Measurements from ENCODE around the gene NRP2.

Gene NRP2

DNA sequence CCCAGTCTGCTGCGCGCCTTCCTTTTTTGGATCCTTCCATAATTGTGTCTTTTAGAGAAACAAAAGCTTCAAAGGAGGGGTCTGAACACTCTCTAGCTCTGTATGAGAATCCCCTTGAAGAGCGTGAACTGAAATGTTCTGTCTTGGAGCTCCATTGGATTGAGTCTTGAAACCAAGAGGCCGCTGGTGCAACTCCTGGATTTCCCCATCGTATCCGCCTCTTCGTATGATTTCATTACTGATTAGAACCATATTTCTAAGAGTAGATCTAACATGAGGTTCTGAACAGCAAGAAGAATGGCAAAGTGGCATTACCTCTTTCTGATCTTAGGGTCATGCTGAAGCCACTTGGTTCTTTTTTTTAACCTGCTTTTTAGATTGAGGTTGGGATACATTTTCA, 31.4 kb upstream of the NRP2 start:
- TF ChIP-seq CTCF (IDR thresholded peaks at IDR 0.05; ENCODE audit: low read depth, low read length), result no peak
- no peak for DNase-seq (ENCODE audit: low read depth in 2 of 2)
- H3K4me3 ChIP-seq (replicated peaks in 1 of 2; ENCODE audit: low read depth in 2 of 2, low read length in 2 of 2), result no peak overlapping the region

DNA sequence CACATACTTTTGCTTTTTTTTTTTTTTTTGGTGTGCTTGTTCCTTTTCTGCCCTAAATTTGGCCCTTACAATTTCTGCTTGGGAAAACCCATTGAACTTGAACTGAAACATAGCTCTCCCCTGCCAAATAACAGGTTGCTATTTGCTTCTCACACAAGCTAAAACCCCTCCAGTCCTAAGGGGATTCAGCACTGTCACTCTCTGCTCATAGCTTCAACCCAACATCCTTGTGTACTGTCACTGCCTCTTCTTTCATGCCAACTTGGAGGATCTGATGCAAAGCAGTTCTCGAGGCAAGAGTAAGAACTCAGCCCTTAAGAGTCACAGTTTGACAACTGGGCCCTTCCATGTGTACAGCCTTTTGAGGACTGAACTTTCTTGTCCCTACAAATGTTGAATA, 30.6 kb upstream of the NRP2 start:
- no peak for DNase-seq (ENCODE audit: low read depth in 2 of 2)
- no peak for TF ChIP-seq CTCF (IDR thresholded peaks at IDR 0.05; ENCODE audit: low read depth, low read length)
- H3K4me3 ChIP-seq (replicated peaks in 1 of 2; ENCODE audit: low read depth in 2 of 2, low read length in 2 of 2), result no peak overlapping the region

GRCh38 chr2:205654878-205655605, 27.3 kb upstream of the NRP2 start:
- TF ChIP-seq CTCF (IDR thresholded peaks at IDR 0.05; ENCODE audit: low read depth, low read length), result no peak
- no peak overlapping the region for H3K4me3 ChIP-seq (replicated peaks in 1 of 2; ENCODE audit: low read depth in 2 of 2, low read length in 2 of 2)
- DNase-seq (ENCODE audit: low read depth in 2 of 2), result peak; percentile 21 to 71

- TF ChIP-seq CTCF (IDR thresholded peaks at IDR 0.05; ENCODE audit: low read depth, low read length), result no peak
- H3K4me3 ChIP-seq (replicated peaks in 1 of 2; ENCODE audit: low read depth in 2 of 2, low read length in 2 of 2), result no peak overlapping the region
- no peak for DNase-seq (ENCODE audit: low read depth in 2 of 2)
Observed at GRCh38 chr2:205655779-205656456, 26.4 kb upstream of the NRP2 start.

GRCh38 chr2:205656461-205656860, 25.8 kb upstream of the NRP2 start:
- no peak overlapping the region for H3K4me3 ChIP-seq (replicated peaks in 1 of 2; ENCODE audit: low read depth in 2 of 2, low read length in 2 of 2)
- no peak for TF ChIP-seq CTCF (IDR thresholded peaks at IDR 0.05; ENCODE audit: low read depth, low read length)
- DNase-seq (ENCODE audit: low read depth in 2 of 2), result no peak

GRCh38 chr2:205656941-205657340, 25.4 kb upstream of the NRP2 start:
- TF ChIP-seq CTCF (IDR thresholded peaks at IDR 0.05; ENCODE audit: low read depth, low read length), result no peak
- DNase-seq (ENCODE audit: low read depth in 2 of 2), result no peak
- no peak overlapping the region for H3K4me3 ChIP-seq (replicated peaks in 1 of 2; ENCODE audit: low read depth in 2 of 2, low read length in 2 of 2)

Data from cardiac fibroblast (primary cell).